ENCODE measurements around the gene AGPAT1. TPM values are rescaled to one million over a fixed set of nuclear protein-coding genes. Genes with fewer than 3 reads are reported as not detected.

AGPAT1 gene
- total and polyA plus RNA-seq, 2 of the 13 experiments (the other 11 are each of a cell fraction or from before 2014, with no cell fraction given), result 51.3 to 139 TPM

- TF ChIP-seq UBTF (CRISPR knock-in tag; IDR thresholded peaks at IDR 0.05), result no peak
- peak; percentile 10; the same call in 1 of the 2 replicates for TF ChIP-seq ZBTB4 (CRISPR knock-in tag; IDR thresholded peaks at IDR 0.05; ENCODE audit: borderline replicate concordance)
- no peak for TF ChIP-seq ZNF550 (CRISPR knock-in tag; IDR thresholded peaks at IDR 0.05; ENCODE audit: borderline replicate concordance)
- no peak for TF ChIP-seq AFF4 (CRISPR knock-in tag; IDR thresholded peaks at IDR 0.05)
- TF ChIP-seq MTA3 (CRISPR knock-in tag; IDR thresholded peaks at IDR 0.05), result no peak
- TF ChIP-seq TEF (CRISPR knock-in tag; IDR thresholded peaks at IDR 0.05), result no peak
- peak; percentile 64 for TF ChIP-seq ELF3 (CRISPR knock-in tag; IDR thresholded peaks at IDR 0.05)
- peak; percentile 84 for TF ChIP-seq ERF (CRISPR knock-in tag; IDR thresholded peaks at IDR 0.05)
- no peak for TF ChIP-seq FOXA1 (IDR thresholded peaks at IDR 0.05)
- peak; percentile 69 for TF ChIP-seq FOXA1 (CRISPR knock-in tag; IDR thresholded peaks at IDR 0.05)
- no peak for TF ChIP-seq ZBTB8A (CRISPR knock-in tag; IDR thresholded peaks at IDR 0.05; ENCODE audit: borderline replicate concordance, low read depth)
- no peak for TF ChIP-seq CSRNP1 (CRISPR knock-in tag; IDR thresholded peaks at IDR 0.05)
- no peak for TF ChIP-seq ZC3H4 (CRISPR knock-in tag; IDR thresholded peaks at IDR 0.05; ENCODE audit: borderline replicate concordance)
- TF ChIP-seq MED13 (CRISPR knock-in tag; IDR thresholded peaks at IDR 0.05), result no peak
- TF ChIP-seq ZNF839 (CRISPR knock-in tag; IDR thresholded peaks at IDR 0.05; ENCODE audit: borderline replicate concordance), result 0 out of 2 replicates have a peak, but pooled peaks have one; percentile 14
- TF ChIP-seq CEBPB (IDR thresholded peaks at IDR 0.05; ENCODE audit: borderline replicate concordance, low read depth, low read length), result peak; percentile 67; the same call in 1 of the 2 replicates
- TF ChIP-seq CBX2 (IDR thresholded peaks at IDR 0.05; ENCODE audit: low read depth, low read length), result no peak
- TF ChIP-seq CBX2 (CRISPR knock-in tag; IDR thresholded peaks at IDR 0.05; ENCODE audit: low read depth), result no peak
These were observed 2.1 kb upstream of the AGPAT1 start, which contains the start of gene RNF5 (continued) for GRCh38 chr6:32177788-32178546.
